HG03095 (cell line): ENCODE data around the gene STRC.
"Not testable (repeated sequence)": the region's sequence is repeated elsewhere in the genome, so short reads cannot be mapped to it uniquely, and the experiment has no call there.

ENCODE experiments used
- ATAC-seq: cut with Tn5 transposase; IDR thresholded peaks from one replicate; pipeline ENCODE4 v1.9.1; 2021; ENCODE audit warnings: moderate library complexity; ENCODE audit not compliant: unreplicated experiment

The STRC gene

DNA sequence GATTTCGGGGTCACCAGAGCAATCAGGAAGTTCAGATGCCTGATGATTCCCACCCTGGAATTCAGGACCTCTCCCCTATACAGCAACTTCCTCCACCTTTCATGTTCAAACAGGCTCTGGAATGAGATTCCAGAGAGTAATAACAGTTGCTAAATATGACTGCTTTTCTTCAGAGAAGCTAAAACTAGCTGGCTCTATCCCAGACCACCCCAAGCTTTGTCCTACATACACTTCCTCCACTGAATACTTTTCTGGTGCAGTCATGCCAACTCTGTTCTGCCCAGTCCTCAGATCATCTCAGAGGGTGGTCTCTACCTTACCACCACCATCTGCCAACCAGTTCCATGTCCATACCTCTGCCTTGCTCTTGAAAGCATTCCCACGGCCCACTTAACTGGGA, 52.0 kb downstream of the STRC start:
- not testable (repeated sequence) for ATAC-seq

DNA sequence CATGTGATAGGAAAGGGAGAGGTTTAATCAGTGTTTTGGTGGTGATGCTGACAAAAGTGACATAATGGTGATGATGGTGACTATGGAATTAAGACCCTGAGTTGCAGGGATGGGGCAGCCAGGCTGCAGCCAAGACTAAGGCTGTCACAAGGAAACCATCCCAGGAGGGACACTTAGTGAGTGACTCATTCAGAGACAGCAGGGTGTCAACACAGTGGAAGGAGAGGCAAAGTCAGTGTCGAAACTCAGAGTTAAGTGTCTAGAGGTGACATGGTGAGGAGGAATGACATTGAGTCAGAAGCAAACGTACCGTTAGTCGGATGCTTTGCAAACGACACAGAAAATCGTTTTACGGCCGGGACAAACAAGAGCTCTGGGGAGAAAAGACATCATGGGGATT, 54.8 kb downstream of the STRC start:
- ATAC-seq: not testable (repeated sequence)

DNA sequence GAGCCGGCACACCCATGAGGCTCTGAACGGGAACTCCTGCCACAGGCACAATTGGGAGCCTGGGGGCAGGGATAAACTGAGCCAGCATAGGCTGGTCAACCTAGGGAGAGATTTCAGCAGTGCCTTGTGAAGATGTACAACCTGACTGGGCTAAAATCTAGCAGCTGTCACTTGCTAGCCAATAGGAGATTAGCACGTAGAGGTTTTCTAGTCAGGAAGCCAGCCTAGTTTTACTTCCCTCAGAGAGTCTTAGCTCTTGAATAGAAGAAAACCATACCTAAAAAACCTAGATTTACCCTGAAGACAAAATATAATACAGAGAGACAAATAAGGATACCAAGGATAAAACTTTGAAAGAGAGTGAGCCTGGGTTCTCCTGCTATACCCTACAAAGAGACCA, 55.8 kb downstream of the STRC start:
- not testable (repeated sequence) for ATAC-seq

DNA sequence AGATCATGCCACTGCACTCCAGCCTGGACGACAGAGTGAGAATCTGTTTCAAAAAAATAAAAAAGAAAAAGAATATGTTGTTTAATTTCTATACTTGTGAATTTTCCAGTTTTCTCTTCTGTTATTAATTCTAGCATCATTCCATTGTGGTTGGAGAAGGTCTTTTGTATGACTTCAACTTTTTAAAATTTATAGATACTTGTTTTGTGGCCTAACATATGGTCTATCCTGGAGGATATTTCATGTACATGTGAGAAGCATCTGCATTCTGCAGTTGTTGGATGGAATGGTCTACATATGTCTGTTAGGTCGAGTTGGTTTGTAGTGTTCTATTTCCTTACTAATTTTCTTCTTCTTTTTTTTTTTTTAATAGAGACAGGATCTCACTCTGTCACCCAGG, 65.6 kb downstream of the STRC start:
- no peak for ATAC-seq

DNA sequence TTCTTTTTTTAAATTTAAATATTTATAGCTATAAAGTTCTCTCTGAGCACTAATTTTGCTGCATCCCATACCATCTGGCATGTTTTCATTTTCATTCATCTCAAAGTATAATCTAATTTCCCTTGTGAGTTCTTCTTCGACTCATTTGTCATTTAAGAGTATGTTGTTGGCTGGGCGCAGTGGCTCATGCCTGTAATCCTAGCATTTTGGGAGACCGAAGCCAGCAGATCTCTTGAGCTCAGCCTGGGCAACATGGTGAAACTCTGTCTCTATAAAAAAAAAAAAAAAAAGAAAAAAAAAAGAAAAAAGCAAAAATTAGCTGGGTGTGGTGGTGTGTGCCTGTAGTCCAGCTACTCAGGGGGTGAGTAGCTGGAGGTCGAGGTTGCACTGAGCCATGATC, 66.3 kb downstream of the STRC start:
- ATAC-seq: no peak

DNA sequence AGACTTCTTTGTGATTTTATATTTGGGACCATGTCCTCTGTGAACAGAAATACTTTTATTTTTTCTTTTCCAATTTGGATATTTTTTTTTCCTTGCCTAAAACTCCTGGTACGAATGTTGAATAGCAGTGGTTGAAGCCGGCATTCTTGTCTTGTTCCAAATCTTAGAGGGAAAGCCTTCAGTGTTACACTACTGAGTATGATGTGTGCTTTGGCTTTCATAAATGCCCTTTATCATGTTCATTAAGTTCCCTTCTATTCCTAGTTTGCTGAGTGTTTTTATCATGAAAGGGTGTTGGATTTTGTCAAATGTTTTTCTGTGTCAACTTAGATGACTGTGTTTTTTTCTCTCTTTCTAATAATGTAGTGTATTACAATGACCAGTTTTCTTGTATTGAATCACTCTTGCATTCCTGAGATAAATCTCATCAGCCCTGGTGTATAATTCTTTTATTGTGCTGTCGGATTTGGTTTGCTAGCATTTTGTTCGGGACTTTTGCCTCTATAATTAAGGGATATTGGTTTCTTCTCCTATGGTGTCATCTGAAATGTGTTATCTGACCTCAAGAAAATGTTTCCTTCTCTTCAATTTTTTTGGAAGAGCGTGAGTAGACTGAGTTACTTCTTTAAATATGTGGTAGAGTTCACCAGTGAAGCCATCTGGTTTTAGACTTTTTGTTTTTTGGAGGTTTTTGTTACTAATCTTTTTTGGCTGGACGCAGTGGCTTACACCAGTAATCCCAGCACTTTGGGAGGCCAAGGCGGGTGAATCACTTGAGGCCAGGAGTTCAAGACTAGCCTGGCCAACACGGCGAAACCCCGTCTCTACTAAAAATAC, 67.9 kb downstream of the STRC start:
- ATAC-seq: no peak
